Activated CD4-positive, alpha-beta T cell treated with anti-CD3 and anti-CD28 coated beads for 4 hours (primary cell): ENCODE data around the gene C22orf15.

Experiments
- DNase-seq, 2 donors: peaks; one replicate each; pipeline ENCODE4 v3.0.0-alpha.2; 2020

The C22orf15 gene

GRCh38 chr22:23790819-23791737 is 28.3 kb downstream of the C22orf15 start:
- DNase-seq = no peak

- DNase-seq = no peak
Measured at GRCh38 chr22:23791738-23792645, 29.2 kb downstream of the C22orf15 start.

GRCh38 chr22:23793326-23793725 is 30.5 kb downstream of the C22orf15 start:
- no peak for DNase-seq

GRCh38 chr22:23796461-23796860 is 33.7 kb downstream of the C22orf15 start:
- DNase-seq = no peak

- no peak for DNase-seq
Measured at GRCh38 chr22:23800297-23801237, 37.8 kb downstream of the C22orf15 start.

- no peak for DNase-seq
Measured at GRCh38 chr22:23801238-23801821, 38.5 kb downstream of the C22orf15 start.

- DNase-seq = no peak
Measured at GRCh38 chr22:23801886-23802377, 39.1 kb downstream of the C22orf15 start.

- no peak for DNase-seq
Measured at GRCh38 chr22:23803001-23803819, 40.4 kb downstream of the C22orf15 start.

GRCh38 chr22:23804781-23805291 is 42.0 kb downstream of the C22orf15 start:
- no peak for DNase-seq

GRCh38 chr22:23806837-23807236 is 44.0 kb downstream of the C22orf15 start:
- no peak for DNase-seq

GRCh38 chr22:23812378-23812777 is 49.6 kb downstream of the C22orf15 start:
- no peak for DNase-seq
